Upper lobe of left lung (tissue), 4 donors: ENCODE data around the gene SNED1.

Source experiments
- CTCF ChIP-seq, 6 experiments: fragments of 450-650 bp in 4 of 6; fragments of 200-600 bp in 2 of 6; sonication (generic) in 2 of 6; IDR thresholded peaks; one replicate each; pipeline ENCODE4 v1.5.1; 2016 to 2019; ENCODE audit warnings: antibody characterized with exemption in 6 of 6
- EP300 ChIP-seq, 4 donors: sonication (generic); formaldehyde crosslinking; IDR thresholded peaks; one replicate each; pipeline ENCODE4 v1.5.1; 2017; ENCODE audit warnings: antibody characterized with exemption in 4 of 4, control low read depth in 2 of 4
- POLR2A ChIP-seq, 4 donors: fragments of 450-650 bp; IDR thresholded peaks; one replicate each; pipeline ENCODE4 v1.5.1; 2016 to 2017; ENCODE audit warnings: antibody characterized with exemption in 4 of 4, mild to moderate bottlenecking in 2 of 4
- POLR2AphosphoS5 ChIP-seq, 2 donors: sonication (generic); formaldehyde crosslinking; IDR thresholded peaks; one replicate each; pipeline ENCODE4 v1.5.1; 2017; ENCODE audit warnings: antibody characterized with exemption in 2 of 2

GRCh38 chr2:241063587-241063986, 65.2 kb downstream of the SNED1 start:
- peak in 1 of 6 experiments; percentile 35 for TF ChIP-seq CTCF (IDR thresholded peaks at IDR 0.05)
- no peak for TF ChIP-seq POLR2A (IDR thresholded peaks at IDR 0.05)
- no peak for TF ChIP-seq EP300 (IDR thresholded peaks at IDR 0.05)
- TF ChIP-seq POLR2AphosphoS5 (IDR thresholded peaks at IDR 0.05), result no peak
